ENCODE measurements around the gene SMIM10L2A. TPM values are rescaled to one million over a fixed set of nuclear protein-coding genes. Genes with fewer than 3 reads are reported as not detected.

Gene SMIM10L2A
- total and polyA plus RNA-seq, 2 of the 4 experiments (the other 2 are of a cell fraction): under 0.01 to 0.10 TPM

DNA sequence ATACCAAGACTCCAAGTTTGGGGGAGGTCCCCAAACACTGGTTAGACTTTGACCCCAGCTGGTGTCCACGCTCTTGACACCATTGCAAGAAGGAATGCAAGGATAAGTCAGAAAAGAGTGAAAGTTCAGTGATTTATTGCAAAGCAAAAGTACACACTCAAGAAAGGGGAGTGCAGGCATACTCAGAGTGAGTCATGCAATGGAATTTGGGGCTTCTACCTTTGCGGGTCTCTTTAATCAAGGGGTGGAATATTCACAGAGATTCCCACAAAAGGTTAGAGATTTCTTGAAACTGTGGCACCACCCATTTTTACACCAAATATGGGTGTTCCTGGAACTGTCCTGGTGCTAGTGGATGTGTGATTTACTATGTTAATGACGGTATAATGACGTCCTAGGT, 5.2 kb upstream of the SMIM10L2A start:
- Histone ChIP-seq H3K27me3 (ENCODE audit: control insufficient read depth, insufficient read depth, low read length) (no peaks in the 10 kb centered on the region), H3K9me1 (ENCODE audit: insufficient read depth, low read length) (no peaks in the 10 kb centered on the region), H4K8ac (ENCODE audit: low read depth in 2 of 2, low read length in 2 of 2) (no peak overlapping the region), H3K4ac (ENCODE audit: low read depth, low read length) (no peak overlapping the region), H3K4me1 (ENCODE audit: control insufficient read depth, insufficient read depth, low read length) (no peaks in the 10 kb centered on the region), H2BK15ac (ENCODE audit: low read depth, low read length) (no peak overlapping the region), H3K27ac (ENCODE audit: insufficient read depth, low read length) (no peak overlapping the region), H2BK120ac (ENCODE audit: low read depth, low read length) (no peak overlapping the region), H3K79me1 (ENCODE audit: low read depth in 1 of 2, low read length in 2 of 2) (no peaks in the 10 kb centered on the region), H3K14ac (replicated peaks; ENCODE audit: low read depth, low read length) (no peak overlapping the region), H2BK20ac (ENCODE audit: low read depth, low read length) (no peak overlapping the region), H3K4me3 (ENCODE audit: insufficient read depth, low read depth, low read length) (no peak overlapping the region), H4K20me1 (ENCODE audit: insufficient read depth, low read length) (no peaks in the 10 kb centered on the region), H3K56ac (ENCODE audit: extremely low read depth, insufficient read depth, low read length) (no peak overlapping the region), H4K91ac (ENCODE audit: insufficient read depth, low read depth, low read length) (no peak overlapping the region), H3K36me3 (ENCODE audit: control insufficient read depth, insufficient read depth, low read length) (no peaks in the 10 kb centered on the region), H2BK5ac (ENCODE audit: low read depth, low read length, poor library complexity, severe bottlenecking) (no peak overlapping the region), H2AFZ (replicated peaks; ENCODE audit: low read length, poor library complexity) (no peak overlapping the region), H3K4me2 (ENCODE audit: low read depth, low read length) (no peak overlapping the region), H3K23ac (ENCODE audit: low read depth, low read length) (no peak overlapping the region), H3K18ac (ENCODE audit: low read depth, low read length) (no peak overlapping the region), H3K9ac (ENCODE audit: low read depth, low read length) (no peak overlapping the region), H4K5ac (ENCODE audit: low read depth, low read length) (no peak overlapping the region), H2AK9ac (replicated peaks; ENCODE audit: low read depth, low read length, poor library complexity) (no peak overlapping the region), H3K9me3 (ENCODE audit: control insufficient read depth, insufficient read depth, low read length) (no peaks in the 10 kb centered on the region), H2AK5ac (ENCODE audit: low read depth, low read length) (no peak overlapping the region)
- dilution Hi-C loops (cut with HindIII; ENCODE audit: low sequenced_read_pairs, unreplicated experiment) (no loop called here), in situ Hi-C loops (cut with MboI; ENCODE audit: low sequenced_read_pairs) (no loop called here), intact Hi-C loops (cut with micrococcal nuclease) (no loop called here)
- WGBS, 2 experiments (ENCODE audit: extremely low coverage in 2 of 2, insufficient read length in 1 of 2): no CpG with 5 or more reads among the region's 4 CpGs
- DNase-seq: no peak
- CTCF ChIA-PET: no interaction called here
- no peak for TF ChIP-seq NFE2L2 (IDR thresholded peaks at IDR 0.05; ENCODE audit: low read depth, low read length)
- TF ChIP-seq, protein P1, sequence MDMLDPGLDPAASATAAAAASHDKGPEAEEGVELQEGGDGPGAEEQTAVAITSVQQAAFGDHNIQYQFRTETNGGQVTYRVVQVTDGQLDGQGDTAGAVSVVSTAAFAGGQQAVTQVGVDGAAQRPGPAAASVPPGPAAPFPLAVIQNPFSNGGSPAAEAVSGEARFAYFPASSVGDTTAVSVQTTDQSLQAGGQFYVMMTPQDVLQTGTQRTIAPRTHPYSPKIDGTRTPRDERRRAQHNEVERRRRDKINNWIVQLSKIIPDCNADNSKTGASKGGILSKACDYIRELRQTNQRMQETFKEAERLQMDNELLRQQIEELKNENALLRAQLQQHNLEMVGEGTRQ (IDR thresholded peaks at IDR 0.05; ENCODE audit: low read depth, low read length): no peak
- TF ChIP-seq RFX5 (IDR thresholded peaks at IDR 0.05; ENCODE audit: low read depth, low read length): no peak
- TF ChIP-seq POLR2A (IDR thresholded peaks at IDR 0.05; ENCODE audit: low read depth, low read length): no peak
- no peak for TF ChIP-seq SMC3 (IDR thresholded peaks at IDR 0.05; ENCODE audit: low read depth, low read length)
- no peak for TF ChIP-seq MAFK (IDR thresholded peaks at IDR 0.05; ENCODE audit: low read depth, low read length)
- no peak for TF ChIP-seq MAZ (IDR thresholded peaks at IDR 0.05; ENCODE audit: borderline replicate concordance, low read depth, low read length)
- TF ChIP-seq RAD21 (IDR thresholded peaks at IDR 0.05; ENCODE audit: low read length): no peak
- BruUV-seq (replicated peaks): no TSS peak
- ATAC-seq (ENCODE audit: low read depth): no peak
- POLR2A ChIA-PET (ENCODE audit: unreplicated experiment): no interaction called here
